GM03348 (cell line): ENCODE results near the gene CNOT6.
"Not testable (repeated sequence)": the region's sequence is repeated elsewhere in the genome, so short reads cannot be mapped to it uniquely, and the experiment has no call there.

Experiments
- DNase-seq: peaks from one replicate; pipeline ENCODE4 v3.0.0; 2012; ENCODE audit warnings: low spot score

The CNOT6 gene

GRCh38 chr5:180494060-180494509 lies at the start of gene CNOT6:
Gene CNOT6, plus strand, starts transcription at chr5:180494379. Its CDS starts 34,898 bp downstream, at chr5:180529277.
- peak; percentile 99 for DNase-seq

GRCh38 chr5:180454752-180455151 lies 39.4 kb upstream of the CNOT6 start:
- no peak for DNase-seq

DNA sequence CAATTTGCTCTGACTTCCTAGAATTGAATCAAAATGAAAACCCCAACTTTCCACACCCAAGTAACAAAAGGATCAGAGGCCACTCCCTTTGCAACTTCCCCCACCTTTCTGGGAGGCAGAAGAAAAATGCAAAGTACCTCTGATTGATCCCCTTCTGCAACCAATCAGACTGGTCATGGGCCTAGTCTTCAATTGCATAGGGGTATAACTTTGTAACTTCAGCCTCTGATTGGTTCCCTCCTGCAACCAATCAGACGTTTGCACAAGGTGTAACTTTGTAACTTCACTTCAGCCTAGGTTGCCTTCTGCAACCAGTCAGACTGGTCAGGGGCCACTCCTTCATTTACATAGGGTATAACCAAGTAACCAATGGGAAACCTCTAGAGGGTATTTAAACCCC lies 38.3 kb upstream of the CNOT6 start:
- DNase-seq, result no peak

GRCh38 chr5:180456792-180457191 lies 37.4 kb upstream of the CNOT6 start:
- DNase-seq, result no peak

DNA sequence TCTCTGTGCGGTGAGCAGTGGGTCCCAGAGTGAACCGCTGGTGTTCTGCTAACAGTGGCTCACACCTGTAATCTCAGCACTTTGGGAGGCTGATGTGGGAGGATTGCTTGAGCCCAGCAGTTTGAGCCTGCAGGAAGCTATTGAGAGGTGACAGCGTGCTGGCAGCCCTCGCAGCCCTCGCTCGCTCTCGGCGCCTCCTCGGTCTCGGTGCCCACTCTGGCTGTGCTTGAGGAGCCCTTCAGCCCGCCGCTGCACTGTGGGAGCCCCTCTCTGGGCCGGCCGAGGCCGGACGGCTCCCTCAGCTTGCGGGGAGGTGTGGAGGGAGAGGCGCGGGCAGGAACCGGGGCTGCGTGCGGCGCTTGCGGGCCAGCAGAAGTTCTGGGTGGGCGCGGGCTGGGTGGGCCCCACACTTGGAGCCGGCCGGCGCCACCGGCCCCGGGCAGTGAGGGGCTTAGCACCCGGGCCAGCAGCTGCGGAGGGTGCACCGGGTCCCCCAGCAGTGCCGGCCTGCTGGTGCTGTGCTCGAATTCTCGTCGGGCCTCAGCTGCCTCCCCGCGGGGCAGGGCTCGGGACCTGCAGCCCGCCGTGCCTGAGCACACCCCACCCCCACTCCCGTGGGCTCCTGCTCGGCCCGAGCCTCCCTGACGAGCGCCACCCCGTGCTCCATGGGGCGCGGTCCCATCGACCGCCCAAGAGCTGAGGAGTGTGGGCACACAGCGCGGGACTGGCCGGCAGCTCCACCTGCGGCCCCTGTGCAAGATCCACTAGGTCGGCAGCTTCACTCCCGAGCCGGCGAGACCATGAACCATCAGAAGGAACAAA lies 35.1 kb upstream of the CNOT6 start:
- not testable (repeated sequence) for DNase-seq

DNA sequence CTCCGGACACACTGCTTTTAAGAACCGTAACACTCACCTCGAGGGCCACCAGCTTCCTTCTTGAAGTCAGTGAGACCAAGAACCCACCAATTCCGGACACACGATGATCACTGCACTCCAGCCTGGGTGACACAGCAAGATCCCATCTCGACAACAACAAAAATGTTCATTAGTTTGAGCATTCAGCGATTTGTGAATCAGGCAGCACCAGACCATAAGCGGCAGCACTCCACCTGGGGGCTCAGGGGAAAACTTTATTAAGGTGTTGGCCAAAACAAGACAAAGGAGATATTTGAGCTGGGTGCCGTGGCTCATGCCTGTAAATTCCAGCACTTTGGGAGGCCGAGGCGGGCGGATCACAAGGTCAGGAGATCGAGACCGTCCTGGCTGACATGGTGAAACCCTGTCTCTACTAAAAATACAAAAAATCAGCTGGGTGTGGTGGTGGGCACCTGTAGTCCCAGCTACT lies 34.5 kb upstream of the CNOT6 start:
- not testable (repeated sequence) for DNase-seq

- DNase-seq, result no peak
Observed at GRCh38 chr5:180460834-180461233, 33.3 kb upstream of the CNOT6 start.

DNA sequence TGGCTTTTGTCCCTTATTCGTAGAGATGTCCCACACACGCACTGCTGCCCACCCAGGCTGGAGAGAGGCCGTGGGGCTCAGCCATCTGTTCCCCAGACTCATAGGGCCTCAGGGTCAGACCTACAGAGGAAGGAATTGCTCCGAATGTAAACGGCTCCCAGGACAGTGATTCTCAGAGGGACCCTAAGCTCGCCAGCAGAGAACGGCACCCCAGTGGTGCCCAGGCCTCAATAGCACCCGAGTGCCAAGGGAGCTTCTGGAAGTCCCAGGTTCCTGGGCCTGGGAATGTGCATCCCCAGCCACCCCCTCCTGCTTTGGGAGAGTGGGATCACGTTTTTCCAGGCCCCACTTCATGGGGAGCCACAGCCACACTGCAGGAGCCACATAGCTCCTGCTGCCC lies 32.9 kb upstream of the CNOT6 start:
- DNase-seq, result no peak

DNA sequence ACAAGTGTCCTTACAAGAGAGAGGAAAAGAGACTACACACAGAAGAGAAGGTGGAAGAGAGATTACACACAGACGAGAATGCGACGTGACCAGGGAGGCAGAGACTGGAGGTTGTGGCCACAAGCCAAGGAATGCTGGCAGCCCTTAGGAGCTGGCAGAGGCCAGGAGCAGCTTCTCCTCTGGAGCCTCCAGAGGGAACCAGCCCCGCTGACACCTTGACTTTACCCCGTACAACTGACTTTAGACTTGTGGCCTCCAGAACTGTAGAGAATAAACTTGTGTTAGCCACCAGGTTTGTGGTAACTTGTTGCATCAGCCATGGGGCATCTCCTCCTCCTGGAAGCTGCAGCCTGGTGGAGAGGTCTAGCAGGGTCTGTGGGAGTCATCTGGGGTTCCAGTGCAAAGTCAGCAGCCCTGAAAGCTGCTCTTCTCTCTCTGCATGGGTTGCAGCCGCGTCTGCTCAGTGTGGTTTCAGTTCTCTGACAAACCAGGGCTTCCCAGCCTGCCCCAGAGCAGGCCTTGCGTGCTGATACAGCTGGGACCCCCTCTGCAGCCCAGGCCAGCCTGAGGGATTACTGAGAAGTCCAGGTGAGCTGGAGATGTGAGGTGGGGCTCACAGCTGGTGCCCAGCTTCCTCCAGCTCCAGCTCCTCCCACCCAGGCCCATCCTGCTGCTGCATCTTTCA lies 30.8 kb upstream of the CNOT6 start:
- no peak for DNase-seq

DNA sequence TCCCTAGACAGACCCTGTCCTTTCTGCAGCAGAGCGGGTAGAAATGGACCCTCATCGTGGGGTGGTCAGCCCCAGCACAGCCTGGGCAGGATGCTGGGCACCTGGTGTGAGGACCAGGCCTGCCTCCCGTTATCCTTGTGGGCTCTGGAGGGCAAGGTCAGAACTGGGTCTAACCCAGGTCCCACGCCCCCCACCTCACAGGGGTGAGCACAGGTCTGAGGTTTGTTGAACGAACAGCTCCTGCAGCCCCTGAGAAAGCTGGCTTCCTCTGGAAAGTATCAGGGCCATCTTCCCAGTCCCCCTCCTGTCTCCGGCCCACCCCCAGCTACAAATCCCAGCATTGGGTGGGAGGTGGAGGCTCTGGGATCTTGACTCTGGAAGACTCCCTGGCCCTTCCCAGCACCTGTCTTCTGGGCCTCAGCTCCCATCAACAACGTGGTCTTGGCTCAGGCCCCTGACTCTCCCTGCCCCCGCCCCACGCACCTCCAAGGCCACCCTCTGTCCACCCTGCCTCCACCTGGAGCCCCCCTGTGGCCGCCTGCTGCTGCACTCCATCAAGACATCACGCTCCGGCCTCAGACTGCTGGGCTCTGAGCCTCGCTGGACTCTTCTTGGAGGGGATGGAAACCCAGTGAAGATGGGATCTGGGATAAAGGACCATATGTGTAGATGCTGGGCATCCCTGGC lies 30.1 kb upstream of the CNOT6 start:
- no peak for DNase-seq

DNA sequence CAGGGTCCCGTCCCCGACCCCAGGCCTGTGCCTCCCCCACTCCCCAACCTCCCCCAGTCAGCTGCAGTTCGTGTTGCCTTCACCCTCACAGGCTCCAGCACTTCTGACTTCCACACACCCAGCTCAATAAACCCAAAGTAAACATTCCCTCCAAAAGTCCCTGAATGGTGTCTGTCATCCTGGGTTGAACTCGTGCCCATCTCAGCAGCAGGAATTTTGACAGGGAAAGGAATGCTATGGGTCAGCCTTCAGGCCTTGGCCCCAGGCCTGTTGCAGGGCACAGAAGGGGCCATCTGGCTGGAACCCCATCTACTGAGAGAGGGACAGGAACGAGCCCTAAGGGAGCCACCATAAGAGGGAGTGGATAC lies 29.6 kb upstream of the CNOT6 start:
- no peak for DNase-seq

GRCh38 chr5:180465052-180465451 lies 29.1 kb upstream of the CNOT6 start:
- not testable (repeated sequence) for DNase-seq

DNA sequence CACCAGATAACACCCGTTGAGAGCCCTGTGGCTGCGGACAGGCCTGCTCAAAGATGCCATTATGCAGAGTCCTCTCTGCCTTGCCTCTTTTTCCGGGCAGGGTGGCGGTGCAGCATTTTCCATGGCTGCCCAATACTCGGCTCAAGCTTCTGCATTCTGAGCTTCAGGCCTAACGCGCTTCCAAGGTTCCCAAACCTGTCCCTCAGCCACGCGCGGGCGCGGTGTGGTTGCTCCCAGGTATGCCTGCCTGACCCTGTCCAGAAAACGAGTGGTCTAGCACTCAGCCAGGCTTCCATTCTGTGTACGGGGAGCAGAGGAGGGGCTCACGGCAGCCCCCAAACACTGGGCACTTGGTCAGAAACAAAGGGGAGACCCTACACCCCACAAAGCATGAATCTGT lies 27.9 kb upstream of the CNOT6 start:
- DNase-seq, result no peak

GRCh38 chr5:180467028-180467975 lies 26.9 kb upstream of the CNOT6 start:
- peak; percentile 53 for DNase-seq

- DNase-seq, result no peak
Observed at GRCh38 chr5:180467989-180468731, 26.0 kb upstream of the CNOT6 start.

GRCh38 chr5:180468732-180469585 lies 25.2 kb upstream of the CNOT6 start:
- no peak for DNase-seq

DNA sequence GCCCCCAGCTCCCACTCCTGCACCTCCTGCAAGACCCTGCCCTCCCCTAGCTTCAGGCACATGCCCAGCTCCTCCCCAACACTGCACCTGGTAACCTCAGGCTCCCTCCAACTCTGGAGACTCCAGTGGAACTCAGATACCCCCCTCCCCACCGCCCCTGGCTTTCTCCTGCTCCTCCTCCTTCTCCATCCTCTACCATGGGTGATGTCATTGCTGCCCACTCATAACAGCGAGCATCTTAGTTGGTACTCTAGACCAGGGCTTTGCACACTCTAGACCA lies 24.7 kb upstream of the CNOT6 start:
- DNase-seq, result no peak

DNA sequence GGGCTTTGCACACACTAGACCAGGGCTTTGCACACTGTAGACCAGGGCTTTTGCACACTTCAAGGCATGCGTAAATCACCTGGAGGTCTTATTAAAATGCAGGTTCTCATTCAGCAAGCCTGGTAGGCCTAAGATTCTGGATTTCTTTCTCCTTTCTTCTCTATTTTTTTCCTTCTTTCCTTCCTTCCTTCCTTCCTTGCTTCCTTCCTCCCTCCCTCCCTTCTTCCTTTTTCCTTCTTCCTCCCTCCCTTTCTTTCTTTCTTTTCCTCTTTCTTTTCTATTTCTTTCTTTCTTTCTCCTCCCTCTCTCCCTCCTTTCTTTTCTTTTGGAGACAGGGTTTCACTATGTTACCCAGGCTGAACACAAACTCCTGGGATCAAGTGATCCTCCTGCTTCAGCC lies 24.3 kb upstream of the CNOT6 start:
- DNase-seq, result no peak

GRCh38 chr5:180470361-180470760 lies 23.8 kb upstream of the CNOT6 start:
- DNase-seq, result no peak

- DNase-seq, result peak; percentile 88
Observed at GRCh38 chr5:180470966-180471582, 23.1 kb upstream of the CNOT6 start.
